SK-N-SH treated with all-trans-retinoic acid at 6 μM for 48 hours (cell line): ENCODE data around the gene PAXX.

ENCODE experiments used
- ATAC-seq: fragments of 200-7000 bp; cut with Tn5 transposase; 3 replicates; pipeline ENCODE4 v1.9.1; 2020; ENCODE audit warnings: mild to moderate bottlenecking, moderate library complexity
- ARNTL ChIP-seq: fragments of 450-650 bp; formaldehyde crosslinking; IDR thresholded peaks from 2 replicates; pipeline ENCODE4 v1.5.0; 2020; ENCODE audit warnings: low read depth, mild to moderate bottlenecking, moderate library complexity, borderline replicate concordance
- BACH2 ChIP-seq: fragments of 250-450 bp; sonication (Bioruptor Pico); IDR thresholded peaks from 2 replicates; pipeline ENCODE4 v1.9.0; 2021; ENCODE audit warnings: mild to moderate bottlenecking, borderline replicate concordance
- CSRNP3 ChIP-seq: fragments of 250-450 bp; sonication (Bioruptor Pico); IDR thresholded peaks from 2 replicates; pipeline ENCODE4 v1.5.1; 2021; ENCODE audit warnings: mild to moderate bottlenecking, moderate library complexity
- GLIS3 ChIP-seq: fragments of 250-450 bp; sonication (Bioruptor Pico); IDR thresholded peaks from 2 replicates; pipeline ENCODE4 v1.5.0; 2020; ENCODE audit warnings: mild to moderate bottlenecking, moderate library complexity
- ISL1 ChIP-seq: fragments of 250-450 bp; sonication (Bioruptor Pico); IDR thresholded peaks from 2 replicates; pipeline ENCODE4 v2.1.2; 2022; ENCODE audit warnings: mild to moderate bottlenecking, moderate library complexity
- OSR1 ChIP-seq: fragments of 250-450 bp; sonication (Bioruptor Pico); IDR thresholded peaks from 2 replicates; pipeline ENCODE4 v1.8.0; 2022; ENCODE audit warnings: moderate library complexity, mild to moderate bottlenecking, inconsistent platforms
- PPARA ChIP-seq: fragments of 250-450 bp; sonication (Bioruptor Pico); IDR thresholded peaks from 2 replicates; pipeline ENCODE4 v1.5.0; 2020; ENCODE audit warnings: mild to moderate bottlenecking, borderline replicate concordance
- RARB ChIP-seq: fragments of 250-450 bp; sonication (Bioruptor Pico); IDR thresholded peaks from 2 replicates; pipeline ENCODE4 v1.8.0; 2021; ENCODE audit warnings: mild to moderate bottlenecking, moderate library complexity
- SNAI2 ChIP-seq: fragments of 250-450 bp; sonication (Bioruptor Pico); IDR thresholded peaks from 2 replicates; pipeline ENCODE4 v1.5.0; 2020; ENCODE audit warnings: mild to moderate bottlenecking, moderate library complexity
- TCF4 ChIP-seq: fragments of 250-450 bp; sonication (Bioruptor Pico); IDR thresholded peaks from 2 replicates; pipeline ENCODE4 v1.8.0; 2021; ENCODE audit warnings: mild to moderate bottlenecking, moderate library complexity, borderline replicate concordance
- TOX ChIP-seq: fragments of 250-450 bp; sonication (Bioruptor Pico); IDR thresholded peaks from 2 replicates; pipeline ENCODE4 v1.8.0; 2021; ENCODE audit warnings: mild to moderate bottlenecking, moderate library complexity, borderline replicate concordance
- TSHZ2 ChIP-seq: fragments of 250-450 bp; sonication (Bioruptor Pico); IDR thresholded peaks from 2 replicates; pipeline ENCODE4 v1.5.0; 2020; ENCODE audit warnings: mild to moderate bottlenecking, moderate library complexity
- ZC3H10 ChIP-seq: fragments of 250-450 bp; sonication (Bioruptor Pico); IDR thresholded peaks from 2 replicates; pipeline ENCODE4 v1.5.1; 2021; ENCODE audit warnings: mild to moderate bottlenecking, moderate library complexity
- ZFP3 ChIP-seq: fragments of 250-450 bp; sonication (Bioruptor Pico); IDR thresholded peaks from 2 replicates; pipeline ENCODE4 v1.5.0; 2020; ENCODE audit warnings: mild to moderate bottlenecking, moderate library complexity
- ZFP30 ChIP-seq: fragments of 450-650 bp; formaldehyde crosslinking; IDR thresholded peaks from 2 replicates; pipeline ENCODE4 v1.5.0; 2022; ENCODE audit warnings: mild to moderate bottlenecking, moderate library complexity
- ZNF565 ChIP-seq: fragments of 450-650 bp; formaldehyde crosslinking; conservative IDR thresholded peaks from 2 replicates; pipeline ENCODE4 v1.5.0; 2020; ENCODE audit warnings: low read depth, mild to moderate bottlenecking, moderate library complexity
- ZNF70 ChIP-seq: fragments of 450-650 bp; formaldehyde crosslinking; IDR thresholded peaks from 2 replicates; pipeline ENCODE4 v1.5.0; 2020; ENCODE audit warnings: mild to moderate bottlenecking, moderate library complexity
- ZNF8 ChIP-seq: fragments of 450-650 bp; formaldehyde crosslinking; IDR thresholded peaks from 2 replicates; pipeline ENCODE4 v1.5.0; 2020; ENCODE audit warnings: mild to moderate bottlenecking, moderate library complexity
- TF ChIP-seq, protein P1 (sequence below): fragments of 250-450 bp; sonication (Bioruptor Pico); IDR thresholded peaks from 2 replicates; pipeline ENCODE4 v1.8.0; 2021; ENCODE audit warnings: low read depth, mild to moderate bottlenecking, moderate library complexity, borderline replicate concordance
- TF ChIP-seq, protein P2 (sequence below): fragments of 250-450 bp; sonication (Bioruptor Pico); IDR thresholded peaks from 2 replicates; pipeline ENCODE4 v1.5.1; 2020; ENCODE audit warnings: low read depth, mild to moderate bottlenecking, moderate library complexity

Gene PAXX

GRCh38 chr9:137035507-137035834 is 43.2 kb downstream of the PAXX start (continued):
- TF ChIP-seq TOX (CRISPR knock-in tag) (no peak), ZFP3 (CRISPR knock-in tag) (no peak), ZNF565 (no peak), PPARA (CRISPR knock-in tag) (no peak), ZFP30 (CRISPR knock-in tag) (no peak), SNAI2 (no peak), TCF4 (no peak), RARB (no peak)

- no peak for ATAC-seq
- TF ChIP-seq OSR1 (no peak), ISL1 (CRISPR knock-in tag) (no peak), ZNF8 (CRISPR knock-in tag) (no peak), ZNF70 (CRISPR knock-in tag) (no peak), ZFP30 (CRISPR knock-in tag) (no peak), ZC3H10 (no peak), ZFP3 (CRISPR knock-in tag) (no peak), RARB (no peak), TCF4 (no peak), TSHZ2 (CRISPR knock-in tag) (no peak), BACH2 (CRISPR knock-in tag) (no peak), GLIS3 (no peak), ARNTL (CRISPR knock-in tag) (no peak), ZNF565 (no peak)
- TF ChIP-seq, protein P1, sequence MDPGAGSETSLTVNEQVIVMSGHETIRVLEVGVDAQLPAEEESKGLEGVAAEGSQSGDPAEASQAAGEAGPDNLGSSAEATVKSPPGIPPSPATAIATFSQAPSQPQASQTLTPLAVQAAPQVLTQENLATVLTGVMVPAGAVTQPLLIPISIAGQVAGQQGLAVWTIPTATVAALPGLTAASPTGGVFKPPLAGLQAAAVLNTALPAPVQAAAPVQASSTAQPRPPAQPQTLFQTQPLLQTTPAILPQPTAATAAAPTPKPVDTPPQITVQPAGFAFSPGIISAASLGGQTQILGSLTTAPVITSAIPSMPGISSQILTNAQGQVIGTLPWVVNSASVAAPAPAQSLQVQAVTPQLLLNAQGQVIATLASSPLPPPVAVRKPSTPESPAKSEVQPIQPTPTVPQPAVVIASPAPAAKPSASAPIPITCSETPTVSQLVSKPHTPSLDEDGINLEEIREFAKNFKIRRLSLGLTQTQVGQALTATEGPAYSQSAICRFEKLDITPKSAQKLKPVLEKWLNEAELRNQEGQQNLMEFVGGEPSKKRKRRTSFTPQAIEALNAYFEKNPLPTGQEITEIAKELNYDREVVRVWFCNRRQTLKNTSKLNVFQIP (CRISPR knock-in tag): no peak
- TF ChIP-seq, protein P2, sequence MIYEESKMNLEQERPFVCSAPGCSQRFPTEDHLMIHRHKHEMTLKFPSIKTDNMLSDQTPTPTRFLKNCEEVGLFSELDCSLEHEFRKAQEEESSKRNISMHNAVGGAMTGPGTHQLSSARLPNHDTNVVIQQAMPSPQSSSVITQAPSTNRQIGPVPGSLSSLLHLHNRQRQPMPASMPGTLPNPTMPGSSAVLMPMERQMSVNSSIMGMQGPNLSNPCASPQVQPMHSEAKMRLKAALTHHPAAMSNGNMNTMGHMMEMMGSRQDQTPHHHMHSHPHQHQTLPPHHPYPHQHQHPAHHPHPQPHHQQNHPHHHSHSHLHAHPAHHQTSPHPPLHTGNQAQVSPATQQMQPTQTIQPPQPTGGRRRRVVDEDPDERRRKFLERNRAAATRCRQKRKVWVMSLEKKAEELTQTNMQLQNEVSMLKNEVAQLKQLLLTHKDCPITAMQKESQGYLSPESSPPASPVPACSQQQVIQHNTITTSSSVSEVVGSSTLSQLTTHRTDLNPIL (CRISPR knock-in tag): no peak
These were observed 43.7 kb downstream of the PAXX start for GRCh38 chr9:137035937-137036336.

DNA sequence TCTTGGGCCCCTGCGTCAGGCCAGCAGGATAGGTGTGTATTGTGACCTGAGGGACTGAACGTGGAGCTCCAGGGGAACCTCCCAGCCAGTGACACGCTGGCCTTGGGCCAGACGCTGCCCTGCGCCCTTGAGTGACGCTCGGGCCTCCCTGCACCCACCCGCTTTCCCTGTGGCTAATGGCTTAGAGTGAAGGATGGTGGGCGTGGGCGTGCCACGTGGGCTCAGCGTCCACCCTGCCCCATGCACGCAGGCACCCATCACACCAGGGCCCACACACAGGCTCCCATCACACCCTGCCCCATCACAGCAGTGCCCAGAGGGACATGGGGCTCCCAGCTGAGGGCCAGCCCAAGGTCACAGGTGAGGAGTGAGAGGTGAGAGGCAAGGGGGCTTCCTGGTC is 44.8 kb downstream of the PAXX start:
- ATAC-seq: no peak
- TF ChIP-seq PPARA (CRISPR knock-in tag) (no peak), CSRNP3 (CRISPR knock-in tag) (no peak), SNAI2 (no peak), ZNF70 (CRISPR knock-in tag) (no peak), ZC3H10 (no peak)
- TF ChIP-seq, protein P1 (CRISPR knock-in tag): no peak

- no peak for ATAC-seq
- TF ChIP-seq ZNF8 (CRISPR knock-in tag) (no peak), PPARA (CRISPR knock-in tag) (no peak)
These were observed 45.3 kb downstream of the PAXX start for GRCh38 chr9:137037483-137037882.
